ENCODE data around the gene HHIP.

The HHIP gene

DNA sequence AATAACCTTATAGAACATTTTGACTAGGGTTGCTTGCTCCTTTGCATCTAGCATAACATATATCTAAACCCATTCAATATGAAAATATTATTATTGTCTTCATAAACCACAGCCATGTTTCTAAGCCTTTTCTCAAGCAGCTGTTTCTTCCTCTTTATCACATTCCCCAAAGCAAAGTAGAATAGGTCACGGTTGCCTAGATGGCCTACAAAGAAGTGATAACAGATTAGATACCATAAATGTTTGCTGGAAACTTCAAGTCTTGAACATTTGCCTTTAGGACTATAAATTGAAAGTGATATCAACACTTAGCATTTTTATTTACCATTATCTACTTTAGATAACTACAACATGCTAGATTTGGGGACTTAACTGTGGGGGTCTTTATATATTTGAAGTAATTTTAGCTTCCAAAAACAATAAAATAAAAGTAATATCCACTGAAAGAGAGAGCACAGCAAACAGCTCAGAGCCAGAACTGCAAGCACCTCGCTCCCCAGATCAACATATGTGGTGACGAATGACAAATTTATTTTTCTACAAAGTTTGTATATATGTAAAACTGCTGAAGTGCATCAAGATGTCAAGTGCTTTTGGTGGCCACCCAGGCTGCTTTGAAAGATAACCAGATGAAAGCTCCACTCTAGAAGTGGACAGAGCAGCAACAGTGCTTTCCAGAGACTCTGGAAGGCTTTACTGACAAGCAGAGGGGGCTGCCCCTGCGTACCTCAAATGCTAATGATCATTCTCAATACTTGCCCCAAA lies 8.0 kb downstream of the HHIP start:
- no peak for DNase-seq

- no peak for DNase-seq
Measured at GRCh38 chr4:144655491-144655890, 9.5 kb downstream of the HHIP start.

DNA sequence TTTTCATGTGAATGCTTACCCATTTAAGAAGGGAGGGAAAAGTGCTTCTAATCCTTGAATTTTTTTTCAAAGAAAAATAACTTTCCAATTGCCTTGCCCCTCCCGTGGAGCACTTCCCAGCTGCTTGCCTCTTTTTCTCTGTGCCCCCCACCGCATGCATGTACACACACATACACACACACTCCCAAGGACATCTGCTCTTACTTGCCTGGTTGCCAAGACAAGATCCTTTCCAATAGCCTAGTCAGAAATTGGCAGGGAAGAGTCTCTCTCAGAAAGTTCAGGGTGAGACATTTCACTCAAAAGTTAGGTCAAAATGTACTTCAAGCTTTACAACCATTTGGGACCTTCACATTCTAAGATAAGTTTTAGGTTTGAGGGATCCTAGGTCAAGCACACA lies 10.9 kb downstream of the HHIP start:
- DNase-seq: no peak

GRCh38 chr4:144658015-144658567 lies 12.1 kb downstream of the HHIP start:
- DNase-seq: no peak

- no peak for DNase-seq
Measured at GRCh38 chr4:144658903-144659302, 12.9 kb downstream of the HHIP start.

- DNase-seq: no peak
Measured at GRCh38 chr4:144659447-144659846, 13.5 kb downstream of the HHIP start.

DNA sequence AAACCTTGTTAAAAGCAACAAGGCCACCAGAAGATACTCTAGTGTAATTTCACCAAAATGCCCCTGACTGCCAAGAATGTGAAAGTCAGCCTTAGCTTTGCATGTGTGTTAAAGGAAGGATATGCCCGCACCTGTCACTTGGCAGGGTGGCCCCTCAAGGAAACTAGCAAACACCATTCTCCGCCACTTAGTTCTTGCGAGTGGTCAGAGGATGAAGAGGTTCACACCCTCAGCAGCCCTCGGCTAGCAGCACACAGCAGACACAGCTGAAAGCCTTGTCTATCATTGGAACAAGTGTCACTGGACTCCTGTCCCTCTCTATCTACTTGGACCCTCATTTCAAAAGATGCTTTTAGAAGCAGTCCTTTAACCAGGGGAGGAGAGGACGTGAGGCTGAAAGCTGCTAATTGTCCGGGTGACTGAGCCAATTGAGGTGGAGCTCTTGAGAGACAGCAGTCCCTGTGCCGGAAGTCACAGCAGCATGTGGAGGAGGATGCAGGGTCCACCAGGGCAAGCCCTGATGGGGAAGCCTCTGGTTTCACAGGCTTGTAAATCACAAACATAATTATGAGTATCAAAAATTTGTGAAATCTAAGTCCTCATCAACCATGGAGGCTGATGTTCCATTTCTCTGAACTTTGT lies 18.0 kb downstream of the HHIP start:
- peak in 1 of 51 donors; percentile 11 for DNase-seq

DNA sequence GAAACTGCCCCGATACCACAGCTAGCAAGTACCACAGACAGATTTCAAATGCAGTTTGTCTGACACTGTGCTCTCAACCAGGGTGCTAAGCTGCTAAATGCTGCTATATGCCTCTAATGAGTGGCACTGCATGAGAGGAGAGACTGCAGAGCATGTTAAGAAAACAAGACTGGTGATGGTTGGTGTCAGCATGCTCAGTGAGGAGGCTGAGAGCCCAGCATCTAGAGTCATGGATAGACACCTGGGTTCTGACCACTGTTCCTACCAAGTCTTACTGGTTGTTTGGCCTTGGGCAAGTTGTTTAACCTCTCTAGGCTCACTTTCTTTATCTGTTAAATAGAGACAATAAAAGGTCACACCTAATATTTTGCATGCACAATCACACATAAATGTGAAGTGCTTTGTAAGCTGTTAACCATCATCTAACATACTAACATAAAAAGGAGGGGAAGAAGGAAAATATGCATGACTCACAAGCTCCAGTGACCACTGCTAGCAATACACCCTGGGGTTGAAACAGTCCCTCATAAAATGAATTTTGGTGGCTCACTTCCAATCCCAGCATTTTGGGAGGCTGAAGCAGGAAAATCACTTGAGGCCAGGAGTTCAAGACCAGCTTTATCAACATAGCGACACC lies 20.7 kb downstream of the HHIP start:
- no peak for DNase-seq

DNA sequence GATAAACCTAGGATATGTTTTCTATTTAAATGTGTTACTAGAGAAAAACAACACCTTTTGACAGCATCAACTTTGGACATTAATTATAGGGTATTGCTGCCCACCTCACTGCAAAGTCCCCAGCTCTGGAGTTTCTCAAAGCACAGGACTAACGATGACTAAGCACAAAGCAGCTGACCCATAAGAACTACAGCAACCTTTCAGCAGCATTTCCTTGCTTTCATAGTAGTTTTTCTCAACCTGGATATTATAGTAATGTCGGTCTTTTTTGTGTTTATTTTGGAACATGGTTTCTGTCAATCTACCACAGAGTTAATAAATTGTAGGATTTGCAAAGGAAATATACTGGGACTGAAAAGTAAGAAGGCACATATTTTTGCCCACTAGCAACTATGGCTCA lies 21.5 kb downstream of the HHIP start:
- DNase-seq: no peak

DNA sequence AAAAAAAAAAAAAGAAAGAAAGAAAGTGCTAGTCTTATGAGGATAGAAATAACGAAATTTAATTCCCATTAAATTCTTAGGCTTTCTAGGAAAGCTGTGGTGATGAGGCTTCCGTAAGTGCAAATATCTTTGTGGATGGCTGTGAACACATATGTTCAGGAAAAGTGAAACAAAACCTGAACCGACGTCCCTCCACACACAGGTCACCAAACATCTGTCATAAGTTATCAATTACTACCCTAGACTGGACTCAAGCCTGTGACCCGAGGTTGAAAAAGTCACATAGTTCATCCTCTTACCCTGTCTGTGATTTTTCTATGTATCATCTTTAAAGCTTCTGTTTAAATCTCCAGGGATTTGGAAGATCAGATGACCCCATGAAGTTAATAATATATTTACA lies 24.8 kb downstream of the HHIP start:
- no peak for DNase-seq

- DNase-seq: no peak
Measured at GRCh38 chr4:144674711-144675110, 28.8 kb downstream of the HHIP start.

DNA sequence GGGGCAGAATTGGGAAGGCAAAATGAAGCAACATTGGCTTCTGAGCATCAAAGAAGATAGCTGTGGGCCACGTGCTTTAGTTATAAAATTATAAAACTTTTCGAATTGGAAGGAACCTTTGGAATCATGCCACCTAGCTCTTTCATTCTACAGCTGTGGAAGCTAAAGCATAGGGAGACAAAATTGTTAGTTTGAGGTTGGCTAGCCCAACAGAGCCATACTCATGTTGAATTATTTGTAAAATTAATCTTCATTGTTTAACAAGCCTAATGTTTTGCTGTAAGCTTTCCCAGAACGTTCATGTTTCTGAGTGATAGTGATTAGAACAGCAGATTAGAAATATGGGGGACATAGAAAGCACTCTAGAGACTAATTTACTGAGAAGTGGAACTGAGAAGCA lies 35.9 kb downstream of the HHIP start:
- no peak for DNase-seq

DNA sequence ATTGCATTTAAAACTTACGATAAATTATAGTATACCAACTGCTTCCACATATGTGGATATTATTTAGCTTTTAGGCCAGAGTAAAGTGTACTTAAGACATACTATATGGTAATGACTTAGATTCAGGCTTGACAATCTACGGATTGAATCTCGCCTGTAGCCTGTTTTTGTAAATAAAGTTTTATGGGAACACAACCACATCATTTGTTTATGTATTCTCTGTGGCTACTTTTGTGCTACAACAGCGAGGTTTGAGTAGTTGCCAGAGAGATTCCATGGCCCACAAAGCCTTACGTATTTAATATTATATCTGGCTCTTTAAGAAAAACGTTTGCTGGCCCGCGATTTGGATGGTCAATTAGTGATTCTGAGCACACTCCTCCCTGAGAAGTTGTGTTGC lies 37.6 kb downstream of the HHIP start:
- DNase-seq: no peak

- no peak for DNase-seq
Measured at GRCh38 chr4:144685911-144686310, 40.0 kb downstream of the HHIP start.

GRCh38 chr4:144686921-144687320 lies 41.0 kb downstream of the HHIP start:
- DNase-seq: no peak

- no peak for DNase-seq
Measured at GRCh38 chr4:144687466-144687865, 41.5 kb downstream of the HHIP start.

DNA sequence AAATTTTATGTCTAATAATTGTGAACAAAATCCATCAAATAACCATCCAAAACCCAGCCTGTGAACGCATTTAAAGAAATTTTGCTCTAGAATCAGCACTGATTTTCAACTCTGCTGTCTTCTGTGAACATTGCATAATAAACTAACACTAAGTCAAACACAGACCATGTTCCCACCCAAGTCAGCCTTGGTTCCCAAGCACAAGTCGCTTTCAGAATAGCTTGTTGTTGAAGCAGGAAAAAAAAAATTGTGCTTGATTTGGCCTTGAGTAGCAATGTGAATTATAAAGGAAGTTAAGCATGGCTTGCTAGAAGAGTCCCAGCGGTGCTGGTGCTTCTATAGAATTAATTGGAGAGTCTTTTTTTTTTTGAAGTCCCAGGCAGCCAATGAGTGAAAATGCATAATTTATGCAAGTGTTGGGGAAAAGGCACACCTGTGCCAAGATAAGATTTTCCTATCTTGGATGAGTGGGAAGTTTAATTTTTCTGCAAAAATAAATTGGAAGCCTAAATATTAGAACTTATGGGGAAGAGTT lies 42.1 kb downstream of the HHIP start:
- DNase-seq: no peak

- DNase-seq: no peak
Measured at GRCh38 chr4:144689125-144689524, 43.2 kb downstream of the HHIP start.

- no peak for DNase-seq
Measured at GRCh38 chr4:144695721-144696120, 49.8 kb downstream of the HHIP start.

DNA sequence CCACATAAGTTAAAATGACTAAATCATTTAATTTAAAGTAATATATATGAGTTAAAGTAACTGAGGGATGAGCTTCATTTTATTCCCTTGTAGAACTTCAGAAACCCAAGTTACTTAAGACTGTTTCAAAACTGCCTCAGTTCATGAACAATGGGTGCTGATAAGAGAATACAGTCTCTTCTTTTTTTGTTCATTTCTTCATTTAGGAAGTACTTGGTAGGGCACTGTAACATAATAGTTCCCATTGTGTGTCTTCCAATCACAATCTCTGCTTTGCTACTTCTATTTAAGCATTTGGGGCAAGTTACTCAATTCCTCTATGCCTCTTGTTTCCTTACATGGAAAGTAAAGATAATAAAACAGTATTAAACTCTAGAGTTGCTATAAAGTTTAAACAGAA lies 50.4 kb downstream of the HHIP start:
- DNase-seq: no peak

DNA sequence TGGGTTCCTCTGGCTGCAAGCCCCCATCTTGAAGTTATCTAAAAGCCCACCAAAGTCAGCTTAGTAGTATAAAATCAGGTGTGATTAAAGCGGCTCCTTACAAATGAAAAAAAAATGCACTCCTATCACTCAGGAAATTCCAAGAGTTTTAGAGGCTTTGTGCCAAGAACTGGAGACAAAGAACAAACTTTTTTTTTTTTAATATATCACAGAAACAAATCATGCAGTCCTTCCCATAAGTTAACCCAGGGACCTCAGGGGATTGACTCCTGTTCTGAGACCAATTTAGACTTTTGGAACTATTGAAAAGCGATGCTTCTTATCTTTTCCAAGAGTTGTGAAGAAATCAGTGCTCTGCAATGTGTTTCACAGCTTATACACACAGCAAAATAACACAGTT lies 53.6 kb downstream of the HHIP start:
- no peak for DNase-seq

DNA sequence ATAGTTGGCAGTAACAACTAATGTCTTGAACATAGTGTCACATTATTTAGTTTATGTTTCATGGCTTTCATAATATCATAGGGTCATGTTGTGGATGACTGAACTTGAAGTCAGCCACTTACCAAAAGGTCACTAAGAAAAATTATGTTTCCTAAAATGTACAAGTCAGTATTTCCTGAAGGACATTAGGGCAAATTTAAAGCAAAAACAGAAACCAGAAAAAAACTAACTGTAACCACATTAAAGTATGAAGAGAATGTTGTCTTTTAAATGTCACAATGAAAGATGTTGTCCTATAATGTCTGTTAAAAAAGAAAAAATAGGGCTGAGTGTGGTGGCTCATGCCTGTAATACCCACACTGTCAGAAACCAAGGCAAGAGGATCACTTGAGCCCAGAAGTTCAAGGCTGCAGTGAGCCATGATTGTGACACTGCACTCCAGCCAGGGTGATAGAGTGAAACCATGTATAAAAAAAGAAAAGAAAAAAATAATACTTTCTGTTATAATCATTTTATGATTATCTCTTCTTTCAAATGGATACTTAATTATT lies 55.8 kb downstream of the HHIP start:
- no peak for DNase-seq
